ENCODE results near the gene GDI1.

DNA sequence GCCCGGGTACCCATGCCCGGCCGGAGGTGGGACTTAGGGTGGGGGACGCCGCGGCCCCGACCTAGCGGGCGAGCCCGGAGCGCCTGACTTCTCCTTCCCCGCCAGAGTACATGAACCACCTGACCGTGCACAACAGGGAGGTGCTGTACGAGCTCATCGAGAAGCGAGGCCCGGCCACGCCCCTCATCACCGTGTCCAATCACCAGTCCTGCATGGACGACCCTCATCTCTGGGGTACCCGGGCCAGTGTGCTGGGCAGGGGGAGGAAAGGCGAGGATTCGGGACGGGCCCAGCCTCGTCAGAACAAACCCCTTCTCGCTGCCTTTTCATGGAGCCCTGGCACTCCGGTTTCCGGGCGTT is 25.0 kb upstream of the GDI1 start:
- peak in 1 of 2 donors; percentile 64 for TF ChIP-seq POLR2A (IDR thresholded peaks at IDR 0.05)
- no peak for TF ChIP-seq CTCF (IDR thresholded peaks at IDR 0.05)

Measured in thyroid gland (tissue), 4 donors.